ENCODE measurements around the gene ZNF469. TPM values are rescaled to one million over a fixed set of nuclear protein-coding genes. Genes with fewer than 3 reads are reported as not detected.

Gene ZNF469
- total RNA-seq, 3 donors from 2014 or later (not counting 1 experiment from before 2014, with no cell fraction given) = 4.5 to 5.8 (median 4.9) TPM

GRCh38 chr16:88368994-88369393 lies 13.8 kb upstream of the ZNF469 start:
- no peaks in the 10 kb centered on the region for H3K27me3 ChIP-seq (ENCODE audit: control insufficient read depth, insufficient read depth, low read length)
- Mint-ChIP-seq H3K27me3 (ENCODE audit: low read depth in 2 of 2) (peaks cover 0 to under 1% of the 10 kb centered on the region in 2 donors), H3K4me3 (no peak overlapping the region), H3K9me3 (no peaks in the 10 kb centered on the region), H3K36me3 (no peaks in the 10 kb centered on the region), H3K27ac (no peak overlapping the region), H3K4me1 (no peaks in the 10 kb centered on the region)
- H3K36me3 ChIP-seq (ENCODE audit: control insufficient read depth, insufficient read depth, low read length) = no peaks in the 10 kb centered on the region
- no peak for DNase-seq
- no peak overlapping the region for H3K4me3 ChIP-seq (ENCODE audit: low read length)
- H3K9me3 ChIP-seq (ENCODE audit: control insufficient read depth, insufficient read depth, low read length) = no peaks in the 10 kb centered on the region
- TF ChIP-seq, protein P1, sequence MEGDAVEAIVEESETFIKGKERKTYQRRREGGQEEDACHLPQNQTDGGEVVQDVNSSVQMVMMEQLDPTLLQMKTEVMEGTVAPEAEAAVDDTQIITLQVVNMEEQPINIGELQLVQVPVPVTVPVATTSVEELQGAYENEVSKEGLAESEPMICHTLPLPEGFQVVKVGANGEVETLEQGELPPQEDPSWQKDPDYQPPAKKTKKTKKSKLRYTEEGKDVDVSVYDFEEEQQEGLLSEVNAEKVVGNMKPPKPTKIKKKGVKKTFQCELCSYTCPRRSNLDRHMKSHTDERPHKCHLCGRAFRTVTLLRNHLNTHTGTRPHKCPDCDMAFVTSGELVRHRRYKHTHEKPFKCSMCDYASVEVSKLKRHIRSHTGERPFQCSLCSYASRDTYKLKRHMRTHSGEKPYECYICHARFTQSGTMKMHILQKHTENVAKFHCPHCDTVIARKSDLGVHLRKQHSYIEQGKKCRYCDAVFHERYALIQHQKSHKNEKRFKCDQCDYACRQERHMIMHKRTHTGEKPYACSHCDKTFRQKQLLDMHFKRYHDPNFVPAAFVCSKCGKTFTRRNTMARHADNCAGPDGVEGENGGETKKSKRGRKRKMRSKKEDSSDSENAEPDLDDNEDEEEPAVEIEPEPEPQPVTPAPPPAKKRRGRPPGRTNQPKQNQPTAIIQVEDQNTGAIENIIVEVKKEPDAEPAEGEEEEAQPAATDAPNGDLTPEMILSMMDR (IDR thresholded peaks at IDR 0.05) = no peak
- 87% methylated on average over 7 of the region's 7 CpGs for WGBS (ENCODE audit: insufficient coverage)
- ATAC-seq = no peak
- intact Hi-C loops (cut with micrococcal nuclease) = no loop called here
- H3K4me1 ChIP-seq (ENCODE audit: control insufficient read depth, insufficient read depth, low read length) = peaks cover 5% of the 10 kb centered on the region
- H3K27ac ChIP-seq (ENCODE audit: low read length) = no peak overlapping the region

- Mint-ChIP-seq H3K9me3 (no peaks in the 10 kb centered on the region), H3K4me3 (no peak overlapping the region), H3K4me1 (no peaks in the 10 kb centered on the region), H3K27ac (no peak overlapping the region), H3K36me3 (no peaks in the 10 kb centered on the region), H3K27me3 (ENCODE audit: low read depth in 2 of 2) (peaks cover 0 to 3% of the 10 kb centered on the region in 2 donors)
- Histone ChIP-seq H3K27me3 (ENCODE audit: control insufficient read depth, insufficient read depth, low read length) (no peaks in the 10 kb centered on the region), H3K27ac (ENCODE audit: low read length) (no peak overlapping the region), H3K36me3 (ENCODE audit: control insufficient read depth, insufficient read depth, low read length) (no peaks in the 10 kb centered on the region), H3K4me3 (ENCODE audit: low read length) (no peak overlapping the region), H3K9me3 (ENCODE audit: control insufficient read depth, insufficient read depth, low read length) (no peaks in the 10 kb centered on the region), H3K4me1 (ENCODE audit: control insufficient read depth, insufficient read depth, low read length) (peaks cover 5% of the 10 kb centered on the region)
- TF ChIP-seq, protein P1 (IDR thresholded peaks at IDR 0.05) = no peak
- WGBS (ENCODE audit: insufficient coverage) = 82% methylated on average over 14 of the region's 14 CpGs
- intact Hi-C loops (cut with micrococcal nuclease) = no loop called here
- ATAC-seq (no peak), DNase-seq (no peak)
These were observed 13.2 kb upstream of the ZNF469 start for GRCh38 chr16:88369447-88370008.

DNA sequence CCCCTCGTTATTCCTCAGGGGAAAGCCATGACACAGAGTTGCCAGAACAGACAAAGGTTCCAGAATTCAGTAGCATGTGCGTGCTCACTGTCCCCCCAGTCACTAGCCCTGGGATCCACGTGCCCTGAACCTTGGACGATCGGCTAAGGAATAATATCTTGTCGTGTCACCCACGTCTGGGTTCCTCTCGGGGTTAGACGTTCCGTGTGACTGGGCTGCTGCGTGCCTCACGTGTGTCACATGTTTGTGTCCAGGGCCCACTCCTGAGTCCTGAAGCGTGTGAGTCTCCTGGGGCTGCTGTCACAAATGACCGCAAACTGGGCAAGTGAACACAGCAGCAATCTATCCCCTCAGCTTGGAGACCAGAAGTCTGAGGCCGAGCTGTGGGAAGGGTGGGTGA lies 12.4 kb upstream of the ZNF469 start:
- Mint-ChIP-seq H3K4me1 (no peaks in the 10 kb centered on the region), H3K27me3 (ENCODE audit: low read depth in 2 of 2) (peaks cover 0 to 3% of the 10 kb centered on the region in 2 donors), H3K9me3 (no peaks in the 10 kb centered on the region), H3K27ac (no peak overlapping the region), H3K36me3 (no peaks in the 10 kb centered on the region), H3K4me3 (no peak overlapping the region)
- no peaks in the 10 kb centered on the region for H3K36me3 ChIP-seq (ENCODE audit: control insufficient read depth, insufficient read depth, low read length)
- 93% methylated on average over 15 of the region's 15 CpGs for WGBS (ENCODE audit: insufficient coverage)
- TF ChIP-seq, protein P1 (IDR thresholded peaks at IDR 0.05) = no peak
- H3K4me1 ChIP-seq (ENCODE audit: control insufficient read depth, insufficient read depth, low read length) = peaks cover 5% of the 10 kb centered on the region
- H3K27ac ChIP-seq (ENCODE audit: low read length) = no peak overlapping the region
- no peaks in the 10 kb centered on the region for H3K27me3 ChIP-seq (ENCODE audit: control insufficient read depth, insufficient read depth, low read length)
- no peak for ATAC-seq
- no peak for DNase-seq
- no peak overlapping the region for H3K4me3 ChIP-seq (ENCODE audit: low read length)
- intact Hi-C loops (cut with micrococcal nuclease) = no loop called here
- H3K9me3 ChIP-seq (ENCODE audit: control insufficient read depth, insufficient read depth, low read length) = no peaks in the 10 kb centered on the region

GRCh38 chr16:88372522-88372921 lies 10.2 kb upstream of the ZNF469 start:
- Mint-ChIP-seq H3K4me3 (no peak overlapping the region), H3K36me3 (no peaks in the 10 kb centered on the region), H3K27ac (no peak overlapping the region), H3K4me1 (no peaks in the 10 kb centered on the region), H3K9me3 (no peaks in the 10 kb centered on the region), H3K27me3 (ENCODE audit: low read depth in 2 of 2) (peaks cover 0 to 3% of the 10 kb centered on the region in 2 donors)
- Histone ChIP-seq H3K9me3 (ENCODE audit: control insufficient read depth, insufficient read depth, low read length) (no peaks in the 10 kb centered on the region), H3K4me1 (ENCODE audit: control insufficient read depth, insufficient read depth, low read length) (peaks cover 5% of the 10 kb centered on the region), H3K4me3 (ENCODE audit: low read length) (no peak overlapping the region), H3K27ac (ENCODE audit: low read length) (no peak overlapping the region), H3K27me3 (ENCODE audit: control insufficient read depth, insufficient read depth, low read length) (no peaks in the 10 kb centered on the region), H3K36me3 (ENCODE audit: control insufficient read depth, insufficient read depth, low read length) (no peaks in the 10 kb centered on the region)
- WGBS (ENCODE audit: insufficient coverage) = 88% methylated on average over 2 of the region's 2 CpGs
- DNase-seq = no peak
- TF ChIP-seq, protein P1 (IDR thresholded peaks at IDR 0.05) = no peak
- no peak for ATAC-seq
- intact Hi-C loops (cut with micrococcal nuclease) = no loop called here

All from natural killer cell (primary cell).